GM18499 (cell line): Measurements from ENCODE around the gene PCDHGC5.

Experiments
- ATAC-seq: cut with Tn5 transposase; IDR thresholded peaks from one replicate; pipeline ENCODE4 v1.9.1; 2021; ENCODE audit warnings: moderate number of reproducible peaks; ENCODE audit not compliant: insufficient read depth, unreplicated experiment

PCDHGC5 gene

GRCh38 chr5:141488591-141489561, at the start of gene PCDHGC5:
Gene PCDHGC5 (plus strand): TSS chr5:141489081. CDS start chr5:141489241, 160 bp downstream.
- ATAC-seq, result no peak

GRCh38 chr5:141439411-141440141, 49.3 kb upstream of the PCDHGC5 start:
- no peak for ATAC-seq

- ATAC-seq, result no peak
Measured at GRCh38 chr5:141440341-141440740, 48.5 kb upstream of the PCDHGC5 start.

DNA sequence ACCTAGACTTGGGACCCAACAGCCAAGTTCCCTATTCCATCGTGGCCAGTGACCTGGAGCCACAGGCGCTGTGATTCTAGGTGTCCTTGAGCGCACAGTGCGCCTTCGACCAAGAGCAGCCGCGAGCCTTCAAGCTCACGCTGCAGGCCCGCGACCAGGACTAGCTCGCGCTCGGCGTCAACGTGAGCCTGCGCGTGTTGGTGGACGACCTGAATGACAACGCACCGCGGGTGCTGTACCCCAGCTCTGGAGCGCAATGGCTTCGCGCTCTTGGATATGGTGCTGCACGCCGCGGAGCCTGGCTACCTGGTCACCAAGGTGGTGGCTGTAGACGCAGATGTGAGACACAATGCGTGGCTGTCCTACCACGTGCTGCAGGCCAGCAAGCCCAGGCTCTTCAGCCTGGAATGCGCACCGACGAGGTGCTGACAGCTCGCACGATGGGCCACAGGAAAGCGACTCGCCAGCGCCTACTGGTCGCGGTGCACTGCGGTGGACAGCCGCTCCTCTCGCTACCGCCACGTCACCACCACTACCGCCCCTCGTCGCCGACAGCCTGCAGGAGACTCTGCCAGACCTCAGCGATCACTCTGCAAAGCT, 47.2 kb upstream of the PCDHGC5 start:
- ATAC-seq, result no peak

- ATAC-seq, result no peak
Measured at GRCh38 chr5:141465351-141465750, 23.5 kb upstream of the PCDHGC5 start.

- peak; percentile 99 for ATAC-seq
Measured at GRCh38 chr5:141475625-141476131, 13.2 kb upstream of the PCDHGC5 start, which contains the start of gene PCDHGC3. Gene PCDHGC3 (plus strand): TSS chr5:141475966. CDS start chr5:141476117, 151 bp downstream.

DNA sequence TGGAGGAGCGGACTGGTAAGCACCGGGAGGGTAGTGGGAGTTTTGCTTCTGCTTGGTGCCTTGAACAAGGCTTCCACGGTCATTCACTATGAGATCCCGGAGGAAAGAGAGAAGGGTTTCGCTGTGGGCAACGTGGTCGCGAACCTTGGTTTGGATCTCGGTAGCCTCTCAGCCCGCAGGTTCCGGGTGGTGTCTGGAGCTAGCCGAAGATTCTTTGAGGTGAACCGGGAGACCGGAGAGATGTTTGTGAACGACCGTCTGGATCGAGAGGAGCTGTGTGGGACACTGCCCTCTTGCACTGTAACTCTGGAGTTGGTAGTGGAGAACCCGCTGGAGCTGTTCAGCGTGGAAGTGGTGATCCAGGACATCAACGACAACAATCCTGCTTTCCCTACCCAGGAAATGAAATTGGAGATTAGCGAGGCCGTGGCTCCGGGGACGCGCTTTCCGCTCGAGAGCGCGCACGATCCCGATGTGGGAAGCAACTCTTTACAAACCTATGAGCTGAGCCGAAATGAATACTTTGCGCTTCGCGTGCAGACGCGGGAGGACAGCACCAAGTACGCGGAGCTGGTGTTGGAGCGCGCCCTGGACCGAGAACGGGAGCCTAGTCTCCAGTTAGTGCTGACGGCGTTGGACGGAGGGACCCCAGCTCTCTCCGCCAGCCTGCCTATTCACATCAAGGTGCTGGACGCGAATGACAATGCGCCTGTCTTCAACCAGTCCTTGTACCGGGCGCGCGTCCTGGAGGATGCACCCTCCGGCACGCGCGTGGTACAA, 12.6 kb upstream of the PCDHGC5 start:
- no peak for ATAC-seq

DNA sequence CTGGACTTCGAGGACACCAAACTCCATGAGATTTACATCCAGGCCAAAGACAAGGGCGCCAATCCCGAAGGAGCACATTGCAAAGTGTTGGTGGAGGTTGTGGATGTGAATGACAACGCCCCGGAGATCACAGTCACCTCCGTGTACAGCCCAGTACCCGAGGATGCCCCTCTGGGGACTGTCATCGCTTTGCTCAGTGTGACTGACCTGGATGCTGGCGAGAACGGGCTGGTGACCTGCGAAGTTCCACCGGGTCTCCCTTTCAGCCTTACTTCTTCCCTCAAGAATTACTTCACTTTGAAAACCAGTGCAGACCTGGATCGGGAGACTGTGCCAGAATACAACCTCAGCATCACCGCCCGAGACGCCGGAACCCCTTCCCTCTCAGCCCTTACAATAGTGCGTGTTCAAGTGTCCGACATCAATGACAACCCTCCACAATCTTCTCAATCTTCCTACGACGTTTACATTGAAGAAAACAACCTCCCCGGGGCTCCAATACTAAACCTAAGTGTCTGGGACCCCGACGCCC, 11.8 kb upstream of the PCDHGC5 start:
- ATAC-seq, result no peak

GRCh38 chr5:141477815-141478214, 11.1 kb upstream of the PCDHGC5 start:
- no peak for ATAC-seq

DNA sequence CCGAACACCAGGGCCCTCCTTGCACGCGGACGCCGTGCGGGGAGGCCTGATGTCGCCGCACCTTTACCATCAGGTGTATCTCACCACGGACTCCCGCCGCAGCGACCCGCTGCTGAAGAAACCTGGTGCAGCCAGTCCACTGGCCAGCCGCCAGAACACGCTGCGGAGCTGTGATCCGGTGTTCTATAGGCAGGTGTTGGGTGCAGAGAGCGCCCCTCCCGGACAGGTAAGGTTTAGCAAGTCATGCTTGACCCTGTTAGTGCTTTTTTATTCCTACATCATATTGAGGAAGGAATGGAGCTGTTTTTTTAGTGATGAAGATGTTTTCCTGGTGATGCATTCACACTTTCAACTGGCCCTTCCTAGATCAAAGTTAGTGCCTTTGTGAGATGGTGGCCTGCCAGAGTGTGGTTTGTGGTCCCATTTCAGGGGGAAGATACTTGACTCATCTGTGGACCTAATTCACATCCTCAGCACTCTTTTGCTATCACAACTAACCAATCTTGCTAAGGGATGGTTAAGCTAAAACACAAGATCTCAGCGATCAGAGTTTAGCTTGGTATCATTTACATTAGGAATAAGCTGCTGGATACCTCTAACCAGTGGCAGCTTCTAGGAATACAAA, 10.4 kb upstream of the PCDHGC5 start:
- ATAC-seq, result no peak

DNA sequence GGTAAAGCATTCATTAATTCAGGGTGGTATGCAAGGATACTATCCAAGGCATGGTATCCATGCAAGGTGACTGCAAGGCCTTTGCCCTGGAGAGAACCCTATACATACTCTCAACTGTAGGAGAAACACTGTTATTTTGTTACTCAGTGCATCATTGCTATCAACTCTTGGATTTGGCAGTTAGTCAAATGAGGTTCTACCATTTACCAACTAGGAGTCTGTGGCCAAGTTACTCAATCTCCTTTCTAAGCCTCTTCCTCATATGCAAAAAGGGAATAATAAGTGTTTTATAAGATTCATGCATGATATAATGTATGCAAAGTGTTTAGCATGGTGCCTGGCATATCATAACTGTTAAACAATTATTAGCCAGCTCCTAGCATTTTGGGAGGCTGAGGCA, 9.1 kb upstream of the PCDHGC5 start:
- no peak for ATAC-seq

- ATAC-seq, result no peak
Measured at GRCh38 chr5:141483902-141484301, 5.0 kb upstream of the PCDHGC5 start.

DNA sequence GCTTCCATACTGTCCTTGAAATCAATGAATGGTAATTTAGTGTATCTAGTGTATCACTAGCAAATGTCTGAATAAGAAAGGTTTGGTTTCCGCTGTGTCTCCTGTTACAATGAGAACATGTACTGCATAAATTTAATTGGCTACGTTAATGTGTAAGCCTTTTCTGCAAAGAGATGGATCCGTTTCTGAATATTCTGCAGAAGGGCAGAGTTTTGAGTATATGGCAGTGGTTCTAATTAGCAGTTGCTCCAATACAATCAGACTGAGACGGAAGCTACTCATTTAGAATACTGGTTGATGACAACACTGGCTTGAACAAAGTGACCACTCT, 4.6 kb upstream of the PCDHGC5 start:
- ATAC-seq, result no peak

GRCh38 chr5:141484641-141485311, 4.1 kb upstream of the PCDHGC5 start, which contains the start of gene PCDHGC4:
Gene PCDHGC4 (plus strand): TSS chr5:141485030. CDS start chr5:141485174, 144 bp downstream.
- no peak for ATAC-seq

DNA sequence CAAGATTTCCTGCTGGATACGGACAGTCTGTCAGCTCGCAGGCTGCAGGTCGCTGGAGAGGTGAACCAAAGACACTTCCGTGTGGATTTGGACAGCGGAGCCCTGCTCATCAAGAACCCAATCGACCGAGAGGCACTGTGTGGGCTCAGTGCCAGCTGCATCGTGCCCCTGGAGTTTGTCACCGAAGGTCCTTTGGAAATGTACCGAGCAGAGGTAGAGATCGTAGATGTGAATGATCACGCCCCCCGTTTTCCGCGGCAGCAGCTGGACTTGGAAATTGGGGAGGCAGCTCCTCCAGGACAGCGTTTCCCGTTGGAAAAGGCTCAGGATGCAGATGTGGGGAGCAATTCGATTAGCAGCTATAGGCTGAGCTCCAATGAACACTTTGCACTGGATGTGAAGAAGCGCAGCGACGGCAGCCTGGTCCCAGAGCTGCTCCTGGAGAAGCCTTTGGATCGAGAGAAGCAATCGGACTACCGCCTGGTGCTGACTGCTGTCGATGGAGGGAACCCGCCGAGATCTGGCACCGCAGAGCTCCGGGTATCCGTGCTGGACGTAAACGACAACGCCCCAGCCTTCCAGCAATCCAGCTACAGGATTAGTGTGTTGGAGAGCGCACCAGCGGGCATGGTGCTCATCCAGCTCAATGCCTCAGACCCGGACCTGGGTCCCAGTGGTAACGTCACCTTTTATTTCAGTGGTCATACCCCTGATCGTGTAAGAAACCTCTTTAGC, 3.4 kb upstream of the PCDHGC5 start:
- ATAC-seq, result no peak

- ATAC-seq, result no peak
Measured at GRCh38 chr5:141486091-141486490, 2.8 kb upstream of the PCDHGC5 start.

DNA sequence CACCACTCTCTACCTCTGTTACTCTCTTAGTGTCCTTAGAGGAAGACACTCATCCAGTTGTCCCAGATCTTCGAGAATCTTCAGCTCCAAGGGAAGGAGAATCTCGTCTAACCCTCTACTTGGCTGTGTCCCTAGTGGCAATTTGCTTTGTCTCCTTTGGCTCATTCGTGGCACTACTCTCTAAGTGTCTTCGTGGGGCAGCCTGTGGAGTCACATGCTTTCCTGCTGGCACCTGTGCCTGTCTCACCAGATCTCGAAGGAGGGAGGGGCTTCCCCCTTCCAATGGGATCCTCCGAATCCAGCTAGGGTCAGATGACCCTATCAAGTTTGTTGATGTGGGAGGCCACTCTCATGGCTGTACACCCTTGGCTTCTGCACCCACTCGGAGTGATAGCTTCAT, 1.8 kb upstream of the PCDHGC5 start:
- ATAC-seq, result no peak

DNA sequence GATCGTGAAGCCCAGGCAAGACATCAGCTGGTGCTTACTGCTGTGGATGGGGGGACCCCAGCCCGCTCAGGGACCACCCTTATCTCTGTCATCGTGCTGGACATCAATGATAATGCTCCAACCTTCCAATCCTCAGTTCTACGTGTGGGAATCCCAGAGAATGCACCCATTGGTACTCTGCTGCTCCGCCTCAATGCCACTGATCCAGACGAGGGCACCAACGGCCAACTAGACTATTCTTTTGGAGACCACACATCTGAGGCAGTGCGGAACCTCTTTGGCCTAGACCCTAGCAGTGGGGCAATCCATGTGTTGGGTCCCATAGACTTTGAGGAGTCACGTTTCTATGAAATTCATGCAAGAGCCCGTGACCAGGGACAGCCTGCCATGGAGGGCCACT, 960 bp downstream of the PCDHGC5 start:
- no peak for ATAC-seq
